ENCODE results near the gene ITFG2.

- no peak for TF ChIP-seq EZH2 (IDR thresholded peaks at IDR 0.05; ENCODE audit: low read depth)
- no peak for TF ChIP-seq CTCF (conservative IDR thresholded peaks at IDR 0.05)
These were observed 45.1 kb downstream of the ITFG2 start for GRCh38 chr12:2857576-2857975.
